ENCODE results near the gene NDFIP1. TPM values are rescaled to one million over a fixed set of nuclear protein-coding genes. Genes with fewer than 3 reads are reported as not detected.
A peak's percentile ranks its signal among the peaks of the same experiment; 100 is the strongest.

Gene NDFIP1
- total RNA-seq, 1 experiment from 2014 or later: 50.8 TPM

DNA sequence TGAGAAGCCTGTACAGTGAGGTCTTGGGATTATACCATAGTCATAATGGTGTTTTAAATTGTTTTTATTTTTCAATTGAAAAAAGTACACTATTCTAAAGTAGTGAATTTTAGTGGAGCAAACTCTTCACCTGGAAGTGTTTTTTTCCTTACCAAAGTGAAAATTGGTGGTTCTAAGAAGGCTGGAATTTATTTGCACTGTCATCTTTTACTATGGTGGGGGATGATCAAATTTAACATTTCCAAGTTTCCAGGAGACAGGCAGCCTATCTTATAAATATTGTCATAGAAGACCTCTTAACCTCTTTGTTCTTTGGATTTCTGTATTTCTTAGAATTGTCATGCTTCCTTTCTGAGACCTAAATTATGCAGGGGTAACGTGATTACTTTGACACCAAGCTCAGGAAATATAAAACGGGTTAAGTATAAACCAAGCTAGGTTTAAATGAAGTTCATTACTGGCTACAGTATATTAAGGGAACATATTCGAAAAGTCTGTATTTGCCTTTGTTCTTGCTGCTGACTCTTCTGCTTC, 20.2 kb downstream of the NDFIP1 start:
- Mint-ChIP-seq H3K27me3 (ENCODE audit: insufficient read depth, unreplicated experiment) (no peaks in the 10 kb centered on the region), H3K4me1 (ENCODE audit: insufficient read depth, unreplicated experiment) (peaks cover 17% of the 10 kb centered on the region), H3K27ac (ENCODE audit: low read depth, unreplicated experiment) (no peak overlapping the region), H3K9me3 (ENCODE audit: unreplicated experiment) (no peaks in the 10 kb centered on the region), H3K4me3 (ENCODE audit: unreplicated experiment) (no peak overlapping the region), H3K36me3 (ENCODE audit: insufficient read depth, unreplicated experiment) (peaks cover 5% of the 10 kb centered on the region)
- no TSS peak for BruUV-seq (replicated peaks)
- ChIA-PET POLR2A (interaction anchor here (0.6 to 1.3 kb wide), 3 partner anchors 9 to 278 kb away, joined by 3 to 7 read pairs (median 3); no protein-coding TSS in a partner anchor), CTCF (interaction anchor here (0.6 to 2.1 kb wide), 9 partner anchors 9 to 223 kb away, joined by 3 to 13 read pairs (median 3); no protein-coding TSS in a partner anchor)
- TF ChIP-seq, protein P1, sequence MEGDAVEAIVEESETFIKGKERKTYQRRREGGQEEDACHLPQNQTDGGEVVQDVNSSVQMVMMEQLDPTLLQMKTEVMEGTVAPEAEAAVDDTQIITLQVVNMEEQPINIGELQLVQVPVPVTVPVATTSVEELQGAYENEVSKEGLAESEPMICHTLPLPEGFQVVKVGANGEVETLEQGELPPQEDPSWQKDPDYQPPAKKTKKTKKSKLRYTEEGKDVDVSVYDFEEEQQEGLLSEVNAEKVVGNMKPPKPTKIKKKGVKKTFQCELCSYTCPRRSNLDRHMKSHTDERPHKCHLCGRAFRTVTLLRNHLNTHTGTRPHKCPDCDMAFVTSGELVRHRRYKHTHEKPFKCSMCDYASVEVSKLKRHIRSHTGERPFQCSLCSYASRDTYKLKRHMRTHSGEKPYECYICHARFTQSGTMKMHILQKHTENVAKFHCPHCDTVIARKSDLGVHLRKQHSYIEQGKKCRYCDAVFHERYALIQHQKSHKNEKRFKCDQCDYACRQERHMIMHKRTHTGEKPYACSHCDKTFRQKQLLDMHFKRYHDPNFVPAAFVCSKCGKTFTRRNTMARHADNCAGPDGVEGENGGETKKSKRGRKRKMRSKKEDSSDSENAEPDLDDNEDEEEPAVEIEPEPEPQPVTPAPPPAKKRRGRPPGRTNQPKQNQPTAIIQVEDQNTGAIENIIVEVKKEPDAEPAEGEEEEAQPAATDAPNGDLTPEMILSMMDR (IDR thresholded peaks at IDR 0.05; ENCODE audit: unreplicated experiment): no peak
- no peak for DNase-seq (ENCODE audit: unreplicated experiment)
- intact Hi-C loops (cut with micrococcal nuclease): no loop called here

DNA sequence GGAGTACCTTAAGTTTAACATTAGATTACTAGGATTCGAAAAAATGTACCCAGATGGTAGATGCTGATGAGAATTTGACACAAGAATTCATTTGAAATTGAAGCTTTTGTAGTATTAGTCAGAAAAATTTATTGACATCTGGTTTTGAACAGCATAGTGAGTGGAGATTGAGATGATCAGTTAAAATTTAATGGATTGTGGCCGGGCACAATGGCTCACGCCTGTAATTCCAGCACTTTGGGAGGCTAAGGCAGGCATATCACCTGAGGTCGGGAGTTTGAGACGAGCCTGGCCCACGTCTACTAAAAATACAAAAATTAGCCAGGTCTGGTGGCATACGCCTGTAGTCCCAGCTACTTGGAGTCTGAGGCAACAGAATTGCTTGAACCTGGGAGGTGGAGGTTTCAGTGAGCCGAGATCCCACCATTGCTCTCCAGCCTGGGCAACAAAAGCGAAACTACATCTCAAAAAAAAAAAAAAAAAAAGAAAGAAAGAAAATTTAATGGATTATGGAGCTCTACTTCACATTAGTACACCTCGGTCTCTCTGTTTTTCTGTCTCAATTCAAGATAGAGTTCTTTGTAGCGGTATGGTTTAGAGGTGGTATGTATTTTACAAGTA, 21.0 kb downstream of the NDFIP1 start:
- BruUV-seq (replicated peaks): no TSS peak

DNA sequence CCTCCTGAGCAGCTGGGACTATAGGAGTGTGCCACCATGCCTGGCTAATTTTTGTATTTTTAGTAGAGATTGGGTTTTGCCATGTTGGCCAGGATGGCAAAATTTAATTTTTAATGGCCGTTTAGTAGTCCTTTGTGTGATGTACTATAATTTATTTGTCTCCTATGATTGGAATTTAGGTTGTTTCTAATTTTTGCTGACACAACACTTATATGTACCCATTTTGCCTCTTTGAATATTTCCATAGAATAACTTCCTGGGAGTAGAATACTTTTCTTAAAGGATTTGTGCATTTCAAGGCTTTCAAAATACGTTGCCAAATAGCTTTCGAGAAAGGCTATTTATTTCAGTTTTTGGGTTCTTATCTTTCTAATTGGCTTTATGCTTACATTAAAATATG, 22.8 kb downstream of the NDFIP1 start:
- CTCF ChIA-PET: interaction anchor here (0.8 to 5.9 kb wide), 7 partner anchors 10 to 140 kb away, joined by 3 to 55 read pairs (median 5); no protein-coding TSS in a partner anchor
- TF ChIP-seq, protein P1 (IDR thresholded peaks at IDR 0.05; ENCODE audit: unreplicated experiment): no peak
- BruUV-seq (replicated peaks): no TSS peak
- H3K9me3 Mint-ChIP-seq (ENCODE audit: unreplicated experiment): no peaks in the 10 kb centered on the region
- DNase-seq (ENCODE audit: unreplicated experiment): no peak
- intact Hi-C loops (cut with micrococcal nuclease): no loop called here
- POLR2A ChIA-PET: interaction anchor here (1.1 kb wide), 3 partner anchors 17 to 40 kb away, joined by 4 to 5 read pairs (median 4); no protein-coding TSS in a partner anchor
- H3K4me1 Mint-ChIP-seq (ENCODE audit: insufficient read depth, unreplicated experiment): peaks cover 10% of the 10 kb centered on the region
- H3K27ac Mint-ChIP-seq (ENCODE audit: low read depth, unreplicated experiment): no peak overlapping the region
- H3K36me3 Mint-ChIP-seq (ENCODE audit: insufficient read depth, unreplicated experiment): no peaks in the 10 kb centered on the region
- H3K27me3 Mint-ChIP-seq (ENCODE audit: insufficient read depth, unreplicated experiment): no peaks in the 10 kb centered on the region
- H3K4me3 Mint-ChIP-seq (ENCODE audit: unreplicated experiment): no peak overlapping the region

More for the DNA sequence above, 21.0 kb downstream of the NDFIP1 start:
- Mint-ChIP-seq H3K27ac (ENCODE audit: low read depth, unreplicated experiment) (peak overlapping the region; percentile 52), H3K36me3 (ENCODE audit: insufficient read depth, unreplicated experiment) (peaks cover 4% of the 10 kb centered on the region), H3K27me3 (ENCODE audit: insufficient read depth, unreplicated experiment) (no peaks in the 10 kb centered on the region), H3K9me3 (ENCODE audit: unreplicated experiment) (no peaks in the 10 kb centered on the region), H3K4me1 (ENCODE audit: insufficient read depth, unreplicated experiment) (peaks cover 10% of the 10 kb centered on the region), H3K4me3 (ENCODE audit: unreplicated experiment) (no peak overlapping the region)
- ChIA-PET CTCF (interaction anchor here (0.6 to 2.1 kb wide), 8 partner anchors 14 to 223 kb away, joined by 3 to 13 read pairs (median 3); no protein-coding TSS in a partner anchor), POLR2A (interaction anchor here (0.7 to 1.3 kb wide), 2 partner anchors 20 to 32 kb away, joined by 3 to 7 read pairs; no protein-coding TSS in a partner anchor)
- TF ChIP-seq, protein P1 (IDR thresholded peaks at IDR 0.05; ENCODE audit: unreplicated experiment): no peak
- no peak for DNase-seq (ENCODE audit: unreplicated experiment)
- intact Hi-C loops (cut with micrococcal nuclease): no loop called here

DNA sequence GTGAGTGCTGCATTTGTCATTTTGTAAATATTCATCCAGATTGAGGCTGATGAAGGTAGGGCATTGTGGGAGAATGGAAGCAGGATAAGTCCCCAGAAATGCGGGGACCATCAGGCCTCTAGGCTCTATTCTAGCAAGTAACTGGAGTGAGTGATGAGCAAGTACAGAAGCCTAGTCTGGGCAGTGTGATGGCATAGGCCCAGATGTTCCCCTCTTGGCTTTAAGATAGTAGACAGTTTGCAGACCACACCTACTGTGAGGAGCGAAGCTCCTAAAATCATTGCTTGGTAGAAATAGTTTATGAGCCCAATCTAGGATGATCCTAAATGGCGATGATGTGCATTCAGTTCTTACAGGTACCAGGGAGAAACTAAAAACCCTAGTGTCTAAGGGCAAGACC, 24.3 kb downstream of the NDFIP1 start:
- H3K4me3 Mint-ChIP-seq (ENCODE audit: unreplicated experiment): no peak overlapping the region
- no TSS peak for BruUV-seq (replicated peaks)
- CTCF ChIA-PET: interaction anchor here (0.5 to 5.9 kb wide), 7 partner anchors 11 to 490 kb away, joined by 3 to 55 read pairs (median 3); partner anchors contain the start of gene RNF14
- no peaks in the 10 kb centered on the region for H3K27me3 Mint-ChIP-seq (ENCODE audit: insufficient read depth, unreplicated experiment)
- H3K36me3 Mint-ChIP-seq (ENCODE audit: insufficient read depth, unreplicated experiment): no peaks in the 10 kb centered on the region
- POLR2A ChIA-PET: interaction anchor here (0.7 to 1.9 kb wide), 5 partner anchors 13 to 108 kb away, joined by 3 to 8 read pairs (median 3); no protein-coding TSS in a partner anchor
- no peak for DNase-seq (ENCODE audit: unreplicated experiment)
- peaks cover 10% of the 10 kb centered on the region for H3K4me1 Mint-ChIP-seq (ENCODE audit: insufficient read depth, unreplicated experiment)
- H3K27ac Mint-ChIP-seq (ENCODE audit: low read depth, unreplicated experiment): no peak overlapping the region
- no peaks in the 10 kb centered on the region for H3K9me3 Mint-ChIP-seq (ENCODE audit: unreplicated experiment)
- intact Hi-C loops (cut with micrococcal nuclease): no loop called here
- TF ChIP-seq, protein P1 (IDR thresholded peaks at IDR 0.05; ENCODE audit: unreplicated experiment): no peak
